Activated naive CD8-positive, alpha-beta T cell treated with anti-CD3 and anti-CD28 coated beads for 36 hours (primary cell): Measurements from ENCODE around the gene LAGE3. TPM values are rescaled to one million over a fixed set of nuclear protein-coding genes. Genes with fewer than 3 reads are reported as not detected.
"Not testable (repeated sequence)": the region's sequence is repeated elsewhere in the genome, so short reads cannot be mapped to it uniquely, and the experiment has no call there.

Source experiments
- DNase-seq: peaks from one replicate; pipeline ENCODE4 v3.0.0; 2021
- H3K27ac Mint-ChIP-seq: one replicate; pipeline ENCODE4 v1.8.0; 2022; ENCODE audit warnings: mild to moderate bottlenecking, moderate library complexity, mixed read lengths
- H3K27me3 Mint-ChIP-seq: one replicate; pipeline ENCODE4 v1.8.0; 2022; ENCODE audit warnings: mild to moderate bottlenecking, mixed read lengths
- H3K36me3 Mint-ChIP-seq: one replicate; pipeline ENCODE4 v1.8.0; 2021; ENCODE audit warnings: mild to moderate bottlenecking, mixed read lengths
- H3K4me1 Mint-ChIP-seq: one replicate; pipeline ENCODE4 v1.8.0; 2021; ENCODE audit warnings: mixed read lengths
- H3K4me3 Mint-ChIP-seq: one replicate; pipeline ENCODE4 v1.8.0; 2022; ENCODE audit warnings: mild to moderate bottlenecking, moderate library complexity, mixed read lengths
- H3K9me3 Mint-ChIP-seq: one replicate; pipeline ENCODE4 v1.8.0; 2022; ENCODE audit warnings: mixed read lengths
- total RNA-seq, 2 experiments: library from RNA; stranded (reverse); gene quantifications; one replicate each; pipeline ENCODE4 v1.2.3, GENCODE V29; 2021

LAGE3 gene
- total RNA-seq, 2 experiments from 2014 or later = 65.1 to 72.4 TPM

GRCh38 chrX:154508384-154508745, 29.3 kb upstream of the LAGE3 start:
- peaks cover 20% of the 10 kb centered on the region for H3K36me3 Mint-ChIP-seq
- H3K27me3 Mint-ChIP-seq = no peaks in the 10 kb centered on the region
- no peak for DNase-seq
- H3K9me3 Mint-ChIP-seq = peaks cover 3% of the 10 kb centered on the region
- H3K4me3 Mint-ChIP-seq = no peak overlapping the region
- H3K27ac Mint-ChIP-seq = no peak overlapping the region
- H3K4me1 Mint-ChIP-seq = peaks cover 10% of the 10 kb centered on the region

GRCh38 chrX:154507673-154508383, 28.7 kb upstream of the LAGE3 start:
- Mint-ChIP-seq H3K4me1 (peaks cover 10% of the 10 kb centered on the region), H3K9me3 (peaks cover 3% of the 10 kb centered on the region), H3K27ac (no peak overlapping the region), H3K36me3 (peaks cover 20% of the 10 kb centered on the region), H3K4me3 (no peak overlapping the region), H3K27me3 (no peaks in the 10 kb centered on the region)
- no peak for DNase-seq

- H3K4me1 Mint-ChIP-seq = peaks cover 7% of the 10 kb centered on the region
- peaks cover 18% of the 10 kb centered on the region for H3K36me3 Mint-ChIP-seq
- H3K27ac Mint-ChIP-seq = no peak overlapping the region
- no peak overlapping the region for H3K4me3 Mint-ChIP-seq
- no peaks in the 10 kb centered on the region for H3K27me3 Mint-ChIP-seq
- no peak for DNase-seq
- peaks cover 3% of the 10 kb centered on the region for H3K9me3 Mint-ChIP-seq
Observed at GRCh38 chrX:154506483-154507332, 27.6 kb upstream of the LAGE3 start.

DNA sequence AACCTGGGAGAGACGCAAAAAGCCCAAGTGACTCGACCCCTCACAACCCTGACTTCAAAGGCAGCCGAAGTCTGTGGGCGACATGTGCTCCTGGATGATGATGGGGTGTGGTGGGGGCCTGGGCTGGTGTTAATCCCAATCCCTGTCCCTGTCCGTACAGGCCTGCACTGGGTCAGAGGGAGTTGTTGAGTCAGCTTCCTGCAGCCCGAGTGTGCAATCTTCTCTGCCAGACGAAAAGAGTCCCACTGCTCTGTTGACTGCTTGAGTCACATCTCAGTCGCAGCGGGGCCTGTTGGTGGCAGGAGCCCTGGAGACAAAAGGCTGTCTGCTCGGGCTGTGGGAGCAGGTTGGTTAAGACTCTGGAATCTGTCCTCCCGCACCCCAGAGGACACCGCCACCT, 26.7 kb upstream of the LAGE3 start:
- Mint-ChIP-seq H3K36me3 (peaks cover 13% of the 10 kb centered on the region), H3K9me3 (peaks cover 3% of the 10 kb centered on the region), H3K4me3 (no peak overlapping the region), H3K27ac (no peak overlapping the region), H3K27me3 (no peaks in the 10 kb centered on the region), H3K4me1 (no peaks in the 10 kb centered on the region)
- DNase-seq = no peak

DNA sequence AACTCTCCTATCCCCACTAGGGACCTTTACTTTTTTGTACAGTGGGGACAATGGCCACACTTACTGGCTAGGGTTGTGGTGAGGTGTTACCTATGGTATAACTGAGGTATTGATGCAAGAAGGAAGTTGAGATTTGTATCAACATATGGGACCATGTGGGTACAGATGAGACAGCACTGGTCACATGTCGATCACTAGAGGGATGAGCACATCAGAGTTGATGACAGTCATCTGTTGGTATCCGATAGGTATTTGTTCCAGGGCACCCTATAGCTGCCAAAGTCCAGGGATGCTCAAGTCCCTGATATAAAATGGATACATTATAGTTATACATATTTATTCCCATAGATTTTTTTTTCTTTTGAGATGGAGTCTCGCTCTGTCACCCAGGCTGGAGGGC, 23.9 kb upstream of the LAGE3 start:
- Mint-ChIP-seq H3K4me1 (no peaks in the 10 kb centered on the region), H3K4me3 (no peak overlapping the region), H3K27me3 (no peaks in the 10 kb centered on the region), H3K9me3 (no peaks in the 10 kb centered on the region), H3K27ac (no peak overlapping the region), H3K36me3 (no peaks in the 10 kb centered on the region)
- no peak for DNase-seq

- no peaks in the 10 kb centered on the region for H3K4me1 Mint-ChIP-seq
- H3K9me3 Mint-ChIP-seq = no peaks in the 10 kb centered on the region
- no peaks in the 10 kb centered on the region for H3K27me3 Mint-ChIP-seq
- no peaks in the 10 kb centered on the region for H3K36me3 Mint-ChIP-seq
- no peak for DNase-seq
- H3K27ac Mint-ChIP-seq = no peak overlapping the region
- no peak overlapping the region for H3K4me3 Mint-ChIP-seq
Observed at GRCh38 chrX:154502098-154502497, 23.0 kb upstream of the LAGE3 start.

- H3K27ac Mint-ChIP-seq, H3K4me1 Mint-ChIP-seq, H3K27me3 Mint-ChIP-seq, H3K9me3 Mint-ChIP-seq, DNase-seq, H3K4me3 Mint-ChIP-seq, H3K36me3 Mint-ChIP-seq: not testable (repeated sequence)
Observed at GRCh38 chrX:154501423-154501822, 22.3 kb upstream of the LAGE3 start.

DNA sequence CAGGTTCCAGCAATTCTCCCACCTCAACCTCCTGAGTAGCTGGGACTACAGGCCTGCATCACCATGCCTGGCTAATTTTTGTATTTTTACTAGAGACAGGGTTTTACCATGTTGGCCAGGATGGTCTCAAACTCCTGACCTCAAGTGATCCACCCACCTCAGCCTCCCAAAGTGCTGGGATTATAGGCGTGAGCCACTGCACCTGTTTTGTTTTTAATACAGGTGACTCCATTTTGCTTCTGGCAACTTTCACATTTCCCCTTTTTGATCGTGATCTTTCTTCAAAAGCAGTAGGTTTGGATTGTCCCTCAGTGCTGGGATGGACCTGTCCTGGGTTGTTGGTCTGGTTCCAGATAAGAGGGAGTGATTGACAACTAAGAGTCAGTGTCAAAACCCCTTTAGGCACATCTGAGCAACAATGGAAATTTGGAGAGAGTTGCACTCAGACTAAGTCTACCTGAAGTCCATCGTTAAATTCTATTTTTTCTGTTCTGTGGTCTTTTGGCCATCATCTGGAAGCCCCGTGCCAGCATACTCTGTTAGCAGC, 17.6 kb upstream of the LAGE3 start:
- not testable (repeated sequence) for H3K27me3 Mint-ChIP-seq, H3K4me3 Mint-ChIP-seq, H3K27ac Mint-ChIP-seq, H3K4me1 Mint-ChIP-seq, H3K9me3 Mint-ChIP-seq, DNase-seq, H3K36me3 Mint-ChIP-seq

DNA sequence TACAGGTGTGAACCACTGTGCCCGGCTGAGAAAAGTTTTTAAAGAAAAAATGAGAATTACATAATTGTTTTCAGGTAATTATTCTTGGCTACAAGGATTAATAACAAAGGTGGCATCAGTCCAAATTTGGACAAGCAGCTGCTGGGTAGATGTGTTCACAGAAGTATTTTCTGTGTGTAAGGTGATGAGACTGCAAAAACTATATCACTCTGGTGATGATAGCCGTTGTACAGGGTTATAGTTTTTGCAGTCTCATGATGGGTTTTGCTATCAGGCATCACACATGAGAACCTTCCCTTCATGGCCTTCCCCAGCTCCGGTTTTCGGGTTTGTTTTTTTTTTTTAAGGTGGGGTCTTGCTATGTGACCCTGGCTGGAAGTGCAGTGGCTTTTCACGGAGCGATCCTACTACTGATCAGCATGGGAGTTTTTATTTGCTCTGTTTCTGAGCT, 16.4 kb upstream of the LAGE3 start:
- Mint-ChIP-seq H3K27ac (no peak overlapping the region), H3K9me3 (no peaks in the 10 kb centered on the region)
- no peak for DNase-seq

GRCh38 chrX:154494715-154495114, 15.6 kb upstream of the LAGE3 start:
- DNase-seq = no peak
- Mint-ChIP-seq H3K36me3 (no peaks in the 10 kb centered on the region), H3K4me3 (no peak overlapping the region), H3K27ac (no peak overlapping the region), H3K4me1 (peaks cover 3% of the 10 kb centered on the region), H3K9me3 (no peaks in the 10 kb centered on the region), H3K27me3 (no peaks in the 10 kb centered on the region)

More for the DNA sequence above, 16.4 kb upstream of the LAGE3 start:
- H3K4me1 Mint-ChIP-seq = peaks cover 3% of the 10 kb centered on the region
- no peaks in the 10 kb centered on the region for H3K27me3 Mint-ChIP-seq
- H3K36me3 Mint-ChIP-seq = no peaks in the 10 kb centered on the region
- H3K4me3 Mint-ChIP-seq = no peak overlapping the region

GRCh38 chrX:154490414-154491083, 11.5 kb upstream of the LAGE3 start, which contains the start of gene SLC10A3:
SLC10A3 (minus strand) TSS chrX:154490629; CDS start chrX:154488940, 1,689 bp downstream.
- H3K9me3 Mint-ChIP-seq = no peaks in the 10 kb centered on the region
- DNase-seq = peak; percentile 91
- H3K27ac Mint-ChIP-seq = peak within 1 kb of the TSS; percentile 89
- peak within 1 kb of the TSS; percentile 86 for H3K4me3 Mint-ChIP-seq
- no peaks in the 10 kb centered on the region for H3K36me3 Mint-ChIP-seq
- H3K27me3 Mint-ChIP-seq = no peaks in the 10 kb centered on the region
- H3K4me1 Mint-ChIP-seq = peaks cover 13% of the 10 kb centered on the region

DNA sequence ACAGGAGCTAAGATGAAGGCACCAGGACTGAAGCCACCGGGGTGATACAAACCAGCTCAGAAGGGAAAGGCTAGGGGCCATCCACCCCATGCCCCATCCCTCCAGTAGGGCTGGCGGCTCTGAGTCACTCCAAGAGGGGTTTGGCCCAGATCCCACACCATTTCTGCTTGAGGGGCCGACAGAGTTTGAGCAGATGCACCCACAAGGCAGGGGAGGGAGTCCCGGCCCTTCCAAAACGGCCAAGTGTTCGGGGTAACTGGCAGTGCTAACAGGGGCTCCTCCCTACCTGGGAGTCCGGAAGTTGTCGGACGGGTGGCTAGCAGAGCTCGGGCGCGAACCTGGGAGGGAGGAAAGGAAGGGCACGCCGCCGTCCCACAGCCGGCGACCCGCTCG, 10.9 kb upstream of the LAGE3 start:
- Mint-ChIP-seq H3K27me3 (no peaks in the 10 kb centered on the region), H3K9me3 (no peaks in the 10 kb centered on the region), H3K36me3 (no peaks in the 10 kb centered on the region), H3K4me1 (peaks cover 14% of the 10 kb centered on the region), H3K4me3 (peak overlapping the region; percentile 85), H3K27ac (peak overlapping the region; percentile 89)
- no peak for DNase-seq

DNA sequence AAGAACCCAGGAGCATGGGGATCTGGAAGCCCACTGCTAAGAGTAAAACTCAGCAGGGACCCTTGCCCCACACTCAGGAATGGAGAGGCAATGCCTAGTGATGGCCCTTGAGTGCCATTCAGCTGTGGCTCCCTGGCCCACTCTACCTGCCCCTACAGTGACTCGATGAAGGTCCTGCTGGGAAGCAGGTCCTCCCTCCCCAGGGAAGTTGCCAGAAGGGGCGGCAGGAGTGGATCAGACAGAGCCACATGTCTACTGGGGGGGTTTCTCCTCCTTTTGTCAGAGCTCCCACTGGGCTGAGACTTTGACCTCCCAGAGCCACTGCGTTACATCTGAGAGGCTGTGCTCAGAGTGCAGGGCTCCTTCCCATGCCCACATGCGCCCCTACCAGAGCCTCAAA, 10.1 kb upstream of the LAGE3 start:
- DNase-seq = no peak
- peak overlapping the region; percentile 85 for H3K4me3 Mint-ChIP-seq
- no peaks in the 10 kb centered on the region for H3K27me3 Mint-ChIP-seq
- no peaks in the 10 kb centered on the region for H3K36me3 Mint-ChIP-seq
- no peaks in the 10 kb centered on the region for H3K9me3 Mint-ChIP-seq
- H3K4me1 Mint-ChIP-seq = peaks cover 17% of the 10 kb centered on the region
- peak overlapping the region; percentile 89 for H3K27ac Mint-ChIP-seq

DNA sequence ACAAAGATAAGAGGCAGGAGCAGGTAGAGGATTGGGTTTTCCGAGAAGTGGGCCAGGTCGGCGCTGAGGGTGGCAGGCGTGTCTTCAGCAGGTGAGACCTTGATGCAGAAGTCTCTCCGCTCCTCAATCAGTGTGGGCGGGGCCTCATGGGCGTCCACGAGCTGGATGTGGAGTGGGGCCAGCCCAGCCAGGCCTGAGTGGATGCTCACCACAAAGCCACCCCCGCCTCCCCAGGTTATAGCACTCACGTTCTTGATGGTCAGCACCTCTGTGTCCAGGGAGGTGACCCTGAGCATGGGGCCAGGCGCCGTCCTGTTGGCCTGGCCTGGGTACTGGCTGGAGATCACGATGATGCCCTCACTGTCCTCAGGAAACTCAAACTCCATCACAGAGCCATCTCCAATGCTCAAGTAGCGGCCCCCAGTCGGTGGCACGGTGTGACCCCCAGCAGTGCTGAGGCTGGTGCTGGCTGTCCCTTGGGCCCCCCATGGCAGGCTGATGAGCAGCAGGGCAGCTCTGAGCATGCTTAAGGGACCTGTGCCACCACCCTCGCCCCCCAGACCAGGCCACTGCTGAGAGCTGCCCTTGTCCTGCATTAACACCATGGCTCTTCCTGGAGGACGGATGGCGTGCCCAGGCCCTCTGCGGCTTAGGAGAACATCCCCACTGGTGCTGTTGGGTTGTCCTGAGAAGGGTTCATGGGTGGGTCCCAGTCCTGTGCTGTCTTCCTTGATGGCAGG, 9.4 kb upstream of the LAGE3 start:
- Mint-ChIP-seq H3K4me3 (peak overlapping the region; percentile 37), H3K27me3 (no peaks in the 10 kb centered on the region), H3K36me3 (peaks cover 1% of the 10 kb centered on the region), H3K27ac (no peak overlapping the region), H3K9me3 (no peaks in the 10 kb centered on the region), H3K4me1 (peaks cover 20% of the 10 kb centered on the region)
- no peak for DNase-seq
